TTC549 (cell line): ENCODE measurements around the gene MRGPRE.

Source experiments
- FAIRE-seq: peaks from 2 replicates; lab custom pipeline; 2012; peaks lifted over from hg19 to GRCh38; lab: Jason Lieb, UNC

The MRGPRE gene

DNA sequence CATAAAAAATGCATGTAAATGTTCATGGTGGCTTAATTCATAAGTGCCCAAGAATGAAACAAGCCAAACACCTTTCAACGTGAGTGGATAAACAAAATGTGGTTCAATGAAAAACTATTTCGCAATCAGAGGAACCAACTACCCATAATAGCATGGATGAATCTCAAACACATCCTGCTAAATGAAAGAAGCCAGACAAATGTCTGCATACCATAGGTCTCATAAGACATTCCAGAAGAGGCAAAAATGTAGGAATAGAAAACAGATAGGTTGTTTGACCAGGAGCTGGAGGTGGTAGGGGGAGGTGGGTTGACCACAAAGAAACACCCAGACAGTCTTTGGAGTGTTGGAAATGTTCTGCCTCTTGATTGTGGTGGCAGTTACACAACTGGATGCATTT is 53.9 kb downstream of the MRGPRE start:
- FAIRE-seq, result no peak

- FAIRE-seq, result no peak
These were observed 54.3 kb downstream of the MRGPRE start for GRCh38 chr11:3177931-3178330.
